NCI-H2081 treated with DMSO at 0.1 percent for 48 hours (cell line): ENCODE measurements around the gene OR4K14.
"Not testable (repeated sequence)": the region's sequence is repeated elsewhere in the genome, so short reads cannot be mapped to it uniquely, and the experiment has no call there.

Experiments used
- DNase-seq: peaks from one replicate; lab custom pipeline; 2025; lab: John Stamatoyannopoulos, UW

OR4K14 gene, protein sequence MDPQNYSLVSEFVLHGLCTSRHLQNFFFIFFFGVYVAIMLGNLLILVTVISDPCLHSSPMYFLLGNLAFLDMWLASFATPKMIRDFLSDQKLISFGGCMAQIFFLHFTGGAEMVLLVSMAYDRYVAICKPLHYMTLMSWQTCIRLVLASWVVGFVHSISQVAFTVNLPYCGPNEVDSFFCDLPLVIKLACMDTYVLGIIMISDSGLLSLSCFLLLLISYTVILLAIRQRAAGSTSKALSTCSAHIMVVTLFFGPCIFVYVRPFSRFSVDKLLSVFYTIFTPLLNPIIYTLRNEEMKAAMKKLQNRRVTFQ

DNA sequence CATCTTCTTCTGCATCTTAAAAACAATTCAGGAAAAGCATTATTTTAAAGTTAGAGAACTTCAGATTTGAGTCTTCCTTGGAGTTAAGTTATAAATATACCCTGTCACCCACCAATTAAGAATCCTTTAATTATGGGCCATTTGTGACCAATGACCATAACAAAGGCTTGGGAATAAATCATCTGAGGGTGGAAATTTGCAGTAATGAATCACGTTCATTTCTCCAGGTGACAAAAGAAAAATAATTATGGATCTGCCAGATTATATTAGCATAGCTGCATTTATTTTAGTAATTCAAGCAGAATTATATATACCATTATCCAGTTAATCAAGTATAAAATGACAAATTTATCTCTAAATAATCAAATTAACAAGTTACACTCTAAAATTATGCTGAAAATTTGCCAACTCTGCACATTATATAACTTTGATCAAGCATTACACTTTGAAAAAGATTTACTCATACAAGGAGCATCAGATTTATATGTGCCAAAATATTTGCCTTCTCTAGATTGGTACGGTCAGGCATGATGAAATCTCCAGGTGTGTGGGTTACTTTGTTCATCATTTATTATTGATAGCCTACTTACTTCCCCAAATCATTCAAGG, at the start of gene OR4K14:
OR4K14 (minus strand) TSS at position 51 of the 609 bp plus-strand sequence. CDS start 4,114 bp downstream, outside the sequence.
- DNase-seq = no peak

DNA sequence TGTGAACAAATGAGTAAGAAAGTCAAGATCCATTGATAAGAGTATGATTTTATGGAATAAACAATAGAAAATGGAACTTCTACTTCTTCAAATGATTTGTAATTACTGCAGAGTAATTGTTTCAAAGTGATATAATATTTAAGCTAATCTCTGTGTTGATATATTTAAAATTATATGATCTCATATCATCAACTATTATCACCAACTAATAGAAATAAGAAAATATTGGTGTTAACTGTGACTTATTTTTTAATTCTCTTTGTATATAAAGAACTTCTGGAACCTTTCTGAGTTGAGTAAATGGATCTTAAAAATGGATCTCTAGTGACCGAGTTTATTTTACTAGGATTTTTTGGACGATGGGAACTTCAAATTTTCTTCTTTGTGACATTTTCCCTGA, 40.6 kb upstream of the OR4K14 start, which contains the start of gene OR4L1:
OR4L1 (plus strand) TSS at position 301 of the 400 bp plus-strand sequence; CDS start at position 301, 0 bp downstream.
- DNase-seq = no peak

DNA sequence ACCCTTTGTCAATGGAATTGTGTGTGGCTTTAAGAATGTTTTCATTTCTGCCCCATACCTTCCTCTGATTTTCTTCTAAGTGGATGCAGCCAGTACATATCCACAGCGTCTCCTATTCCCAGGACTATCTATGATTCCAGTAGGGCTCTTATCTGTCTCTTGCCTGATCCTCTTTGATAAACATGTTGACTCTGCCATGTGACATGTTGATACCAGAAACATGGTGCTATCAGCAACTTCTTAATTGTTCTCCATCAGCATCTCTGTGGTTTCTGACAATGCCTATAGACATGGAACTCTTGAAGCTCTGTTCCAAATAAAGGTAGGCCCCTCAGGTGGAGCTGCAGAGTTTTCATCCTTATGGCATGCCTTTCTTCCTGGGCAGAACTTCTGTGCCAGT, 29.1 kb upstream of the OR4K14 start:
- DNase-seq = no peak

DNA sequence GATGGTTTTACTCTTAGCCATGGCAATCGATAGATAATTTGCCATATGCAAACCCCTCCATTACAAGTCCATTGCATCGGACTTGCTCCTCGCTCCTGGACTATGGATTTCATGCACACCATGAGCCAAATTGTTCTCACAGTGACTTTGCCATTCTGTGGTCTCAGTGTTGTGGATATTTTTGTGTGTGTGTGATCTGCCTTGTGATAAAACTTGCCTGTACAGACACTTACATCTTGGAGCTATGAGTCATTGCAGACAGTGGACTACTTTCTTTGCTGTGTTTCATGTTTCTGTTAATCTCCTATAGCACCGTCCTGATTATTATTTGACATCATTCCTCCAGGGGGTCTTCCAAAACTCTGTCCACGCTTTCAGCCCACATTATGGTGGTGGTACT, 25.1 kb upstream of the OR4K14 start:
- no peak for DNase-seq

DNA sequence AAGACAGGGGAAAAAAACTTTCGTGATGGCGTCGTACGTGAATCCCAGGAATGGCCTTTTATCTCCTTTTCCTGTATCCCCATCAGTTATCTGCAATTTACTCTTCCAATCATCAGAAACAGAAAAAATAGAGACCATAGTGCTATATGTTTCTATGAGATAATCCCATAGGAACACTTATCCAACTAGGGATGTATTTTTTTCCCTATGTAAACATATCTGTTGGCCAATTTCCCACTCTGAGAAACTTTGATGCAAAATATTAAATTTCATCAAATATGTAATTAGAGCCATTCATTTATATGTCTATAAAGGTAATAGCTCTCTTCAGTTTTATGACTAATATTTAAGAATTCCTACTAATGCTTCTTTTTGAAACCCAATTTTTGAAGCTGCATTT, 16.8 kb upstream of the OR4K14 start, which contains the start of gene OR4K13:
OR4K13 (minus strand) TSS at position 101 of the 400 bp plus-strand sequence. CDS start 1,280 bp downstream, outside the sequence.
- DNase-seq = no peak

DNA sequence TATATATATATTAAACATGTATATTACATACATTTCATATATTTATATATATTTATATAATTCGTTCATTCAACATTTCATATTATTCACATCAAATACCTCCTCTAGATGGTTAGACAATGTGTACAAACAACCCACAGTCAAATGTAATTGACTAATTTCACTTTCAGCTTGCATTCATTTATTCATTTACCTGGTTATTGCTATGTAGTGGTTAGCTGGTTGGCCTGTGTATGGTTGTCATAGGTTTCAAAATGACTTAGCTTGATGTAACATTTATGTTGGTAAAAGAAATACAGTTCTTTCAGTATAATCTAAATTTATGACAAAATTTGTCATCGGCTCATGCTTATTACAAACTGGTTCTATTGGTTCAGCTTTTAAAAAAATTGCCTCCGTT, 16.3 kb upstream of the OR4K14 start:
- DNase-seq = no peak

DNA sequence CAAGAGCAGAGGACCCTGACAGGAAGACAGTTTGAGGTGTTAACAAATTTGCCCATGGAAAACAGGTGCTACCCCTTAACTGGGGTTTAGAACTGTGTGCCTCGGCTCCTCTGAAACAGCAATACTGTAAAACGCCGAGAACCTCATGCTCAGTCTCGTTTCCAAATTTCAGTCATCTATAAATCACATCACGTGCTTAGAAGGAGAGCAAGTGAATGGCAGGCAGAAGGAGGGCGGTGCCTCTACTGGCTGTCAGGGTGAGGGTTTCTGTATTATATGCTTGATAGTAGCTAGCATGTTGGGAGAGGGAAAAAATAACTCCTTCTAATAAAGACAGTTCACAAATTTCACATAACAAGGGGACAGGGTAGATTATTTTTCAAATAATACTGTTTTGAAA, 12.0 kb upstream of the OR4K14 start:
- DNase-seq = no peak

DNA sequence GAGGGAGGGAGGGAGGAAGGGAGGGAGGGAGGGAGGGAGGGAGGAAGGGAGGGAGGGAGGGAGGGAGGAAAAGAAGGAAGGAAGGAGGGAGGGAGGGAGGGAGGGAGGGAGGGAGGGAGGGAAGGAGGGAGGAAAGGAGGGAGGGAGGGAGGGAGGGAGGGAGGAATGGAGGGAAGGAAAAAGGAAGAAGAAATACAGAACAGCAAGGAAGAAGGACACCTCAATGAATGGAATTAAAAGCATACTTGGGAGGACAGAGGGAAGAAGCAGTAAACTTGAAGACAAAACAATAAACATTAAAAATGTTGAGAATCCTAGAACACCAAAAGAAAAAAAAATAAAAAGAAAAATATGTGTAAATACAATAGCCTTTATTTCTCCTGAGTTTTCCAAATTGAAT, 11.0 kb downstream of the OR4K14 start:
- no peak for DNase-seq

DNA sequence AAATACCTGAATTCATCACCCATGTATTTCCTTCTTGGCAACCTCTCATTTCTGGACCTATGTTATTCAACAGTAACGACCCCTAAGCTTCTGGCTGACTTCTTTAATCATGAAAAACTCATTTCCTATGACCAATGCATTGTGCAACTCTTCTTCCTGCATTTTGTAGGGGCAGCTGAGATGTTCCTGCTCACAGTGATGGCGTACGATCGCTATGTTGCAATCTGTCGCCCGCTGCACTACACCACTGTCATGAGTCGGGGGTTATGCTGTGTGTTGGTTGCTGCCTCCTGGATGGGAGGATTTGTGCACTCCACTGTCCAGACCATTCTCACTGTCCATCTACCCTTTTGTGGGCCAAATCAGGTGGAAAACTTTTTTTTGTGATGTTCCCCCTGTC, 16.8 kb downstream of the OR4K14 start:
- no peak for DNase-seq

DNA sequence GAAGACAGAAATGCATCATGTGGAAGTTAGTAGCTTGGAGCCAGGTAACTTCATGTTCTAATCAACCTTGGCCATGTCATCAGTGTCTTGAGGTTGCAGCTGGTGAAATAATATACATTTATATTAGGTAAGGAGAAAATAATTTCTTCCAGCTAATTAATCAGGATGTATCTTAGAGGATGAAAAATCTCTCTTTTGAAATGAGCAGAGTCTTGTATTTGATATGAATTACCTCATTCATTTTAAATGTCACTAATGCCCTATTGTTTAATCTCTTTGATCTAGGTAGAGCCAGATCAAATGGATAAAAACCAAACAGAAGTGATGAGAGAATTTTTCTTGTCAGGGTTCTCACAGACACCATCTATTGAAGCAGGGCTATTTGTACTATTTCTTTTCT, 17.2 kb downstream of the OR4K14 start, which contains the start of gene OR4Q2:
OR4Q2 (plus strand) TSS at position 301 of the 400 bp plus-strand sequence.
- DNase-seq = no peak

DNA sequence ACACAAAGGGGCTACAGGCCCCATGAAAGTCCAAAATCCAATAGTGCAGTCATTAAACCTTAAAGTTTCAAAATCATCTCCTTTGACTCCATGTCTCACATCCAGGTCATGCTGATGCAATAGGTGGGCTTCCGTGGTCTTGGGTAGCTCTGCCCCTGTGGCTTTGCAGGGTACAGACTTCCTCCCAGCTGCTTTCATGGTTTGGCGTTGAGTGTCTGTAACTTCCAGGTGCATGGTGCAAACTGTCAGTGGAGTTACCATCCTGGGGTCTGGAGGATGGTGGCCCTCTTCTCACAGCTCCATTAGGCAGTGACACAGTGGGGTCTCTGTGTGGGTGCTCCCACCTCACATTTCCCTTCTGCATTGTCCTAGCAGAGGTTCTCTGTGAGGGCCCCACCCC, 25.7 kb downstream of the OR4K14 start:
- DNase-seq = no peak

DNA sequence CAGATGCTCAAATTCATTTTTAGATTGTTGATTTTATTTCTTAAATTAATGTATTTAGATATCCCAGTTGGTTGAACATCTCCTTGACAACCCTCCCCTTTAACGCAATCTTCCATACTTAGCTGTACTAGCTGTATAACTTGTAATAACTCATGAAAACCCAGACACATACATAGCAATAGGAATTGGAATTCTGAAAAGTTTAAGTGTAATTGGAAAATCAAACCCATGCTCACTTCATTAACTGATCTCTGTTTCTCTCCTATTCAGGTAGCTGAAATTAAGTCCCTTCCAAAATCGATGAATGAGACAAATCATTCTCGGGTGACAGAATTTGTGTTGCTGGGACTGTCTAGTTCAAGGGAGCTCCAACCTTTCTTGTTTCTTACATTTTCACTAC, 43.8 kb downstream of the OR4K14 start, which contains the start of gene OR4K15:
OR4K15 (plus strand) TSS at position 301 of the 400 bp plus-strand sequence; CDS start at position 301, 0 bp downstream.
- no peak for DNase-seq

DNA sequence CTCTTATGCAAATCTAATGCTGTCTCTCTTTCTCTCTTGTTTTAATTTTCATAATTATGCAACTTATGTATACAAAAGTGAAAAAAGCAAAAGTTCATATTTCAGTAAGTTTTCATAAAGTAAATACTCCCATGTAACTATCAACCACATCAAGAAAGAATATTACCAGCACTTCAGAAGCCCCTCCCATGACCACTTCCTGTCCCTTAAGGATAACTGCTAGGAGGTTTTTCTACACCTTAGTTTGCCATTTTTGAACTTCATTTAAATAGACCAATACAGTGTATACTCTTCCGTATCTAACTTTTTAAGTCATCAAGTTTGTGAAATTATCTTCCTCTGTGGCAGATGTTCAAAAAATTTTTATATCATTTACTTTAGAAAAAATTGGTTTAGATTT, 44.3 kb downstream of the OR4K14 start:
- DNase-seq = no peak

DNA sequence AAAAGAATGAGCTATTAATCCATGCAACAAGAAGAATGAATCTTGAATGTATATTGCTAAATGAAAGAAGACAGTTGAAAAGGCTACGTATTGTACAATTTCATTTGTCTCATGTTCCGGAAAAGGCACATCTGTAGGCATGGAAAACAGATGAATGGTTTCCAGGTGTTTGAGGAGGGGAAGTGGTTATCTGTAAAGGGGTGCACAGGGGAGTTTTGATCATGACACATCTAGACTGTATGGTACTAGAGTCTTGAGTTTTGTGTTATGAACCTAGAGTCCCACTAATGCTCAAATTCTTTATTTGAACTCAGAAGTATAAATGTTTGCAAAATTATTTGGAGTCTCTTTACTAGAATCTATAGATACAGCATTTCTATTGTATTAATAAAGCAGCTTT, 49.4 kb downstream of the OR4K14 start:
- DNase-seq = not testable (repeated sequence)
